ENCODE data around the gene ASGR2. TPM values are rescaled to one million over a fixed set of nuclear protein-coding genes. Genes with fewer than 3 reads are reported as not detected.
"Not testable (repeated sequence)": the region's sequence is repeated elsewhere in the genome, so short reads cannot be mapped to it uniquely, and the experiment has no call there.

The ASGR2 gene
- total RNA-seq, 2 experiments from 2014 or later, result 0.20 to 0.36 TPM

- ATAC-seq (ENCODE audit: poor library complexity) (no peak), DNase-seq (peak in 1 of 14 experiments; percentile 5)
- ChIA-PET POLR2A (no interaction called here), CTCF (no interaction called here)
- H3K36me3 ChIP-seq (ENCODE audit: insufficient read depth, low read length), result no peaks in the 10 kb centered on the region
- no peak overlapping the region for H3K27ac ChIP-seq (ENCODE audit: low read depth in 1 of 2, low read length in 2 of 2)
- Mint-ChIP-seq H3K36me3 (ENCODE audit: low read depth) (no peaks in the 10 kb centered on the region), H3K27ac (no peak overlapping the region), H3K27me3 (peaks cover 20% of the 10 kb centered on the region), H3K4me3 (no peak overlapping the region), H3K9me3 (no peaks in the 10 kb centered on the region), H3K4me1 (ENCODE audit: low read depth) (peaks cover 11% of the 10 kb centered on the region)
- no peaks in the 10 kb centered on the region for H3K27me3 ChIP-seq (ENCODE audit: control insufficient read depth in 1 of 2, insufficient read depth in 2 of 2, low read length in 2 of 2)
- H3K9me3 ChIP-seq (ENCODE audit: control insufficient read depth in 1 of 2, insufficient read depth in 1 of 2, low read length in 2 of 2), result no peaks in the 10 kb centered on the region
- intact Hi-C loops (cut with DNase I, micrococcal nuclease), result loop anchor here in 1 of 2 experiments (5.0 kb wide), 1 partner anchor 32 kb away; no protein-coding TSS in a partner anchor
- no peak overlapping the region for H3K4me3 ChIP-seq (ENCODE audit: low read length)
- H3K4me1 ChIP-seq (ENCODE audit: insufficient read depth, low read length), result no peaks in the 10 kb centered on the region
- TF ChIP-seq CTCF (IDR thresholded peaks at IDR 0.05), result no peak
Measured at GRCh38 chr17:7094652-7095019, 20.0 kb downstream of the ASGR2 start.

GRCh38 chr17:7091311-7092005, 23.2 kb downstream of the ASGR2 start:
- H3K27me3 Mint-ChIP-seq, result peaks cover 34% of the 10 kb centered on the region
- H3K36me3 Mint-ChIP-seq (ENCODE audit: low read depth); CTCF ChIA-PET; H3K9me3 Mint-ChIP-seq; H3K9me3 ChIP-seq (ENCODE audit: control insufficient read depth in 1 of 2, insufficient read depth in 1 of 2, low read length in 2 of 2); H3K27ac Mint-ChIP-seq; intact Hi-C loops (cut with DNase I, micrococcal nuclease); H3K4me1 ChIP-seq (ENCODE audit: insufficient read depth, low read length); H3K36me3 ChIP-seq (ENCODE audit: insufficient read depth, low read length); H3K27me3 ChIP-seq (ENCODE audit: control insufficient read depth in 1 of 2, insufficient read depth in 2 of 2, low read length in 2 of 2); POLR2A ChIA-PET; H3K4me3 ChIP-seq (ENCODE audit: low read length); ATAC-seq (ENCODE audit: poor library complexity); H3K4me3 Mint-ChIP-seq; H3K27ac ChIP-seq (ENCODE audit: low read depth in 1 of 2, low read length in 2 of 2): not testable (repeated sequence)
- peaks cover 11% of the 10 kb centered on the region for H3K4me1 Mint-ChIP-seq (ENCODE audit: low read depth)
- DNase-seq, result peak in 10 of 14 experiments; percentile 4 to 57 (median 18)

- POLR2A ChIA-PET; H3K27ac ChIP-seq (ENCODE audit: low read depth in 1 of 2, low read length in 2 of 2); DNase-seq; ATAC-seq (ENCODE audit: poor library complexity); H3K36me3 ChIP-seq (ENCODE audit: insufficient read depth, low read length); H3K9me3 Mint-ChIP-seq; H3K4me1 Mint-ChIP-seq (ENCODE audit: low read depth); H3K4me3 Mint-ChIP-seq; H3K4me3 ChIP-seq (ENCODE audit: low read length); H3K36me3 Mint-ChIP-seq (ENCODE audit: low read depth); H3K4me1 ChIP-seq (ENCODE audit: insufficient read depth, low read length); H3K27ac Mint-ChIP-seq; intact Hi-C loops (cut with DNase I, micrococcal nuclease); CTCF ChIA-PET; H3K27me3 ChIP-seq (ENCODE audit: control insufficient read depth in 1 of 2, insufficient read depth in 2 of 2, low read length in 2 of 2); H3K9me3 ChIP-seq (ENCODE audit: control insufficient read depth in 1 of 2, insufficient read depth in 1 of 2, low read length in 2 of 2): not testable (repeated sequence)
- peaks cover 35% of the 10 kb centered on the region for H3K27me3 Mint-ChIP-seq
Measured at GRCh38 chr17:7089570-7089969, 25.1 kb downstream of the ASGR2 start.

- H3K9me3 ChIP-seq (ENCODE audit: control insufficient read depth in 1 of 2, insufficient read depth in 1 of 2, low read length in 2 of 2); CTCF ChIA-PET; H3K36me3 Mint-ChIP-seq (ENCODE audit: low read depth); H3K27ac Mint-ChIP-seq; H3K27me3 ChIP-seq (ENCODE audit: control insufficient read depth in 1 of 2, insufficient read depth in 2 of 2, low read length in 2 of 2); H3K27ac ChIP-seq (ENCODE audit: low read depth in 1 of 2, low read length in 2 of 2); intact Hi-C loops (cut with DNase I, micrococcal nuclease); ATAC-seq (ENCODE audit: poor library complexity); H3K4me3 ChIP-seq (ENCODE audit: low read length); DNase-seq; H3K4me3 Mint-ChIP-seq; H3K36me3 ChIP-seq (ENCODE audit: insufficient read depth, low read length); POLR2A ChIA-PET; H3K9me3 Mint-ChIP-seq; H3K4me1 ChIP-seq (ENCODE audit: insufficient read depth, low read length): not testable (repeated sequence)
- peaks cover 40% of the 10 kb centered on the region for H3K27me3 Mint-ChIP-seq
- H3K4me1 Mint-ChIP-seq (ENCODE audit: low read depth), result peaks cover 11% of the 10 kb centered on the region
Measured at GRCh38 chr17:7088442-7088841, 26.2 kb downstream of the ASGR2 start.

All from CD4-positive, alpha-beta T cell (primary cell).